HepG2 (cell line): Measurements from ENCODE around the gene C17orf58. TPM values are rescaled to one million over a fixed set of nuclear protein-coding genes. Genes with fewer than 3 reads are reported as not detected.

Experiments used
- ATAC-seq: fragments of 200-7000 bp; cut with Tn5 transposase; 3 replicates; pipeline ENCODE4 v1.9.1; 2020; ENCODE audit warnings: mild to moderate bottlenecking, moderate library complexity
- BruUV-seq: library from RNA; stranded (reverse); fragments of 400-500 nt; replicated peaks from 2 replicates; lab custom pipeline; 2021; lab: Mats Ljungman, UMichigan
- CTCF ChIA-PET: fragments of 300-600 bp; formaldehyde crosslinking; extraction: SDS; loops from one replicate; lab custom pipeline; 2021; ENCODE audit warnings: low total read pairs, inconsistent platforms, low intra/inter-chr PET ratio; lab: Yijun Ruan, JAX
- POLR2A ChIA-PET: fragments of 350-600 bp; sonication (Branson Sonifier 250); formaldehyde crosslinking; loops from one replicate; lab custom pipeline; 2020; ENCODE audit warnings: antibody characterized with exemption, inconsistent platforms; lab: Yijun Ruan, JAX
- DNase-seq: peaks from one replicate; pipeline ENCODE4 v3.0.0-alpha.2; 2015; ENCODE audit warnings: low spot score
- FAIRE-seq: peaks from 3 replicates; lab custom pipeline; 2011; peaks lifted over from hg19 to GRCh38; lab: Jason Lieb, UNC
- H2AFZ ChIP-seq: one replicate; pipeline ENCODE4 v1.6.1; 2011; ENCODE audit warnings: low read length, inconsistent platforms
- H3K27ac ChIP-seq: fragments of 300-600 bp; 3 replicates; pipeline ENCODE4 v1.8.0; 2011; ENCODE audit warnings: mixed run types, mild to moderate bottlenecking, mixed read lengths, low read length, inconsistent platforms; ENCODE audit not compliant: insufficient read depth; ENCODE audit errors: extremely low read length
- H3K27me3 ChIP-seq, 2 experiments: fragments of 200-600 bp in 1 of 2; 2 replicates in 1 of 2; 3 replicates in 1 of 2; pipeline versions ENCODE4 v1.6.0 to v1.8.0; 2011; ENCODE audit warnings: low read length in 2 of 2, mild to moderate bottlenecking in 2 of 2, moderate library complexity in 2 of 2, inconsistent platforms in 1 of 2; ENCODE audit not compliant: insufficient read depth in 2 of 2, control insufficient read depth in 1 of 2
- H3K36me3 ChIP-seq, 2 experiments: fragments of 200-600 bp in 1 of 2; replicated peaks in 1 of 2; 2 replicates in 1 of 2; 3 replicates in 1 of 2; pipeline versions ENCODE4 v1.5.1 to v1.8.0; 2011; ENCODE audit warnings: low read length in 2 of 2, inconsistent platforms in 1 of 2; ENCODE audit not compliant: insufficient read depth in 2 of 2, control insufficient read depth in 1 of 2
- H3K4me1 ChIP-seq: 2 replicates; pipeline ENCODE4 v1.5.1; 2012; ENCODE audit warnings: low read length, inconsistent platforms; ENCODE audit not compliant: insufficient read depth
- H3K4me2 ChIP-seq: 2 replicates; pipeline ENCODE4 v1.6.0; 2011; ENCODE audit warnings: low read depth, low read length, inconsistent platforms
- H3K4me3 ChIP-seq, 3 experiments: fragments of 200-600 bp in 1 of 3; sonication (generic), shearing (Covaris generic) in 1 of 3; replicated peaks in 1 of 3; 2 replicates each; pipeline ENCODE4 v1.5.1; 2011 to 2016; ENCODE audit warnings: low read length in 3 of 3, inconsistent platforms in 2 of 3, low read depth in 2 of 3, mild to moderate bottlenecking in 2 of 3, control low read depth in 1 of 3, mixed read lengths in 1 of 3; ENCODE audit not compliant: insufficient read depth in 1 of 3
- H3K79me2 ChIP-seq: one replicate; pipeline ENCODE4 v1.6.1; 2011; ENCODE audit warnings: low read length, inconsistent platforms; ENCODE audit not compliant: insufficient read depth
- H3K9ac ChIP-seq: 2 replicates; pipeline ENCODE4 v1.6.0; 2011; ENCODE audit warnings: mild to moderate bottlenecking, low read depth, low read length, inconsistent platforms; ENCODE audit not compliant: insufficient read depth
- H3K9me3 ChIP-seq: 2 replicates; pipeline ENCODE4 v1.5.1; 2012; ENCODE audit warnings: mild to moderate bottlenecking, low read length
- H4K20me1 ChIP-seq: 2 replicates; pipeline ENCODE4 v1.6.0; 2011; ENCODE audit warnings: inconsistent platforms, mild to moderate bottlenecking, low read length, moderate library complexity; ENCODE audit not compliant: insufficient read depth
- ARID2 ChIP-seq: sonication (generic); formaldehyde crosslinking; IDR thresholded peaks from 2 replicates; pipeline ENCODE4 v1.8.1; 2022; ENCODE audit warnings: mild to moderate bottlenecking, missing genetic modification reagents, borderline replicate concordance
- BHLHE40 ChIP-seq: IDR thresholded peaks from 2 replicates; pipeline ENCODE4 v1.6.1; 2011; ENCODE audit warnings: low read length, improper control_type of control experiment
- HIVEP1 ChIP-seq: sonication (generic); formaldehyde crosslinking; IDR thresholded peaks from 2 replicates; pipeline ENCODE4 v1.4.0; 2020; ENCODE audit warnings: mild to moderate bottlenecking, missing genetic modification reagents
- JARID2 ChIP-seq: sonication (generic); formaldehyde crosslinking; IDR thresholded peaks from 2 replicates; pipeline ENCODE4 v1.8.1; 2023; ENCODE audit warnings: missing genetic modification reagents, inconsistent platforms; ENCODE audit not compliant: insufficient replicate concordance
- KDM4B ChIP-seq: sonication (generic); formaldehyde crosslinking; IDR thresholded peaks from 2 replicates; pipeline ENCODE4 v1.4.0; 2020; ENCODE audit warnings: missing genetic modification reagents
- KLF15 ChIP-seq: sonication (generic); formaldehyde crosslinking; IDR thresholded peaks from 2 replicates; pipeline ENCODE4 v1.8.1; 2023; ENCODE audit warnings: borderline replicate concordance, mild to moderate bottlenecking, inconsistent platforms, missing genetic modification reagents, mixed read lengths
- NFKBIZ ChIP-seq: IDR thresholded peaks from 2 replicates; pipeline ENCODE4 v1.6.1; 2018; ENCODE audit warnings: missing genetic modification reagents, missing compliant biosample characterization
- ZNF33B ChIP-seq: sonication (generic); formaldehyde crosslinking; IDR thresholded peaks from 2 replicates; pipeline ENCODE4 v1.5.1; 2020; ENCODE audit warnings: mild to moderate bottlenecking, missing genetic modification reagents
- WGBS: methylation state at CpG from one replicate; pipeline ENCODE4 v1.1.6; 2017; ENCODE audit warnings: low lambda C conversion rate; 5-methylcytosine and 5-hydroxymethylcytosine counted together
- in situ Hi-C: cut with HindIII; loops from 2 replicates; pipeline ENCODE4 v1.10.0; 2017; ENCODE audit warnings: low pct_unique_long_range_greater_than_20kb; ENCODE audit not compliant: extremely low pct_ligation_motif_present
- intact Hi-C: fragments of 100-400 bp; cut with micrococcal nuclease; formaldehyde crosslinking; loops from one replicate; pipeline ENCODE4 v1.10.0; 2022; ENCODE audit not compliant: unreplicated experiment
- polyA plus RNA-seq, 8 experiments: library from polyadenylated mRNA; depleted of rRNA in 3 of 8; stranded (reverse) in 7 of 8; unstranded in 1 of 8; fragments of >200 nt; fragmentation: Illumina TruSeq in 4 of 8; extraction: Trizol in 4 of 8; gene quantifications; 2 replicates each; pipeline versions ENCODE4 v1.2.1 to v1.2.3, GENCODE V29; 2011 to 2016; ENCODE audit warnings: low read depth in 4 of 8, missing spikeins in 1 of 8, mixed read lengths in 1 of 8; ENCODE audit not compliant: insufficient read depth in 1 of 8
- total RNA-seq, 5 experiments: library from RNA; depleted of rRNA; stranded (reverse); fragments of >200 nt; fragmentation: Illumina TruSeq; extraction: Trizol; gene quantifications; 2 replicates each; pipeline ENCODE4 v1.2.3, GENCODE V29; 2016; ENCODE audit warnings: low read depth in 1 of 5
- TF ChIP-seq, protein P1 (sequence below): sonication (generic); formaldehyde crosslinking; IDR thresholded peaks from 2 replicates; pipeline ENCODE4 v1.5.0; 2020; ENCODE audit warnings: mild to moderate bottlenecking, missing genetic modification reagents
- TF ChIP-seq, protein P2 (sequence below): sonication (generic); formaldehyde crosslinking; conservative IDR thresholded peaks from 2 replicates; pipeline ENCODE4 v1.5.0; 2020; ENCODE audit warnings: missing genetic modification reagents
- TF ChIP-seq, protein P3 (sequence below), 2 experiments: sonication (generic) in 1 of 2; formaldehyde crosslinking in 1 of 2; IDR thresholded peaks; 2 replicates each; pipeline versions ENCODE4 v1.4.0 to v1.6.1; 2016 to 2020; ENCODE audit warnings: borderline replicate concordance in 1 of 2, low read depth in 1 of 2, mild to moderate bottlenecking in 1 of 2, missing genetic modification reagents in 1 of 2

C17orf58 gene
- total and polyA plus RNA-seq, 2 of the 13 experiments (the other 11 are each of a cell fraction or from before 2014, with no cell fraction given) = 15.6 to 15.8 TPM

DNA sequence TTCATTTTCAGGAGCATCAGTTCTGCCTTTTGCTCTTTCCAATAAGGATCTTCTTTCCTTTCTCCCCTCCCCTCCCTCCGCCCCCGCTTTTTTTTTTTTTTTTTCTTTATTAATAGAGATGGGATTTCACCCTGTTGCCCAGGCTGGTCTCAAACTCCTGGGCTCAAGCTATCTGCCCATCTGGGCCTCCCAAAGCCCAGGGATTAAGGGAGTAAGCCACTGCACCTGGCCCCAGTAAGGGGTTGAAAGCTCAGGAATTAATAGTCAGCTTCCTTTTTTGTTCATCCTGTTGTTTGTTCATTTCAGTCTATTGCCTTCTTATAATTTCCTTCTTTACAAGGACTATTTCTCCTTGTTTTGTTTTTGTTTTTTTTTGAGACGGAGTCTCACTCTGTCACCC, 7.9 kb upstream of the C17orf58 start (continued):
- TF ChIP-seq, protein P1, sequence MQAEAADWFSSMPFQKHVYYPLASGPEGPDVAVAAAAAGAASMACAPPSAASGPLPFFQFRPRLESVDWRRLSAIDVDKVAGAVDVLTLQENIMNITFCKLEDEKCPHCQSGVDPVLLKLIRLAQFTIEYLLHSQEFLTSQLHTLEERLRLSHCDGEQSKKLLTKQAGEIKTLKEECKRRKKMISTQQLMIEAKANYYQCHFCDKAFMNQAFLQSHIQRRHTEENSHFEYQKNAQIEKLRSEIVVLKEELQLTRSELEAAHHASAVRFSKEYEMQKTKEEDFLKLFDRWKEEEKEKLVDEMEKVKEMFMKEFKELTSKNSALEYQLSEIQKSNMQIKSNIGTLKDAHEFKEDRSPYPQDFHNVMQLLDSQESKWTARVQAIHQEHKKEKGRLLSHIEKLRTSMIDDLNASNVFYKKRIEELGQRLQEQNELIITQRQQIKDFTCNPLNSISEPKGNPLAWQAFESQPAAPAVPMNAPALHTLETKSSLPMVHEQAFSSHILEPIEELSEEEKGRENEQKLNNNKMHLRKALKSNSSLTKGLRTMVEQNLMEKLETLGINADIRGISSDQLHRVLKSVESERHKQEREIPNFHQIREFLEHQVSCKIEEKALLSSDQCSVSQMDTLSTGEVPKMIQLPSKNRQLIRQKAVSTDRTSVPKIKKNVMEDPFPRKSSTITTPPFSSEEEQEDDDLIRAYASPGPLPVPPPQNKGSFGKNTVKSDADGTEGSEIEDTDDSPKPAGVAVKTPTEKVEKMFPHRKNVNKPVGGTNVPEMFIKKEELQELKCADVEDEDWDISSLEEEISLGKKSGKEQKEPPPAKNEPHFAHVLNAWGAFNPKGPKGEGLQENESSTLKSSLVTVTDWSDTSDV = no peak
- TF ChIP-seq ARID2 (CRISPR knock-in tag) (no peak), HIVEP1 (CRISPR knock-in tag) (no peak), KDM4B (CRISPR knock-in tag) (no peak), ZNF33B (CRISPR knock-in tag) (no peak)
- TF ChIP-seq, protein P2, sequence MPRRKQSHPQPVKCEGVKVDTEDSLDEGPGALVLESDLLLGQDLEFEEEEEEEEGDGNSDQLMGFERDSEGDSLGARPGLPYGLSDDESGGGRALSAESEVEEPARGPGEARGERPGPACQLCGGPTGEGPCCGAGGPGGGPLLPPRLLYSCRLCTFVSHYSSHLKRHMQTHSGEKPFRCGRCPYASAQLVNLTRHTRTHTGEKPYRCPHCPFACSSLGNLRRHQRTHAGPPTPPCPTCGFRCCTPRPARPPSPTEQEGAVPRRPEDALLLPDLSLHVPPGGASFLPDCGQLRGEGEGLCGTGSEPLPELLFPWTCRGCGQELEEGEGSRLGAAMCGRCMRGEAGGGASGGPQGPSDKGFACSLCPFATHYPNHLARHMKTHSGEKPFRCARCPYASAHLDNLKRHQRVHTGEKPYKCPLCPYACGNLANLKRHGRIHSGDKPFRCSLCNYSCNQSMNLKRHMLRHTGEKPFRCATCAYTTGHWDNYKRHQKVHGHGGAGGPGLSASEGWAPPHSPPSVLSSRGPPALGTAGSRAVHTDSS = no peak

DNA sequence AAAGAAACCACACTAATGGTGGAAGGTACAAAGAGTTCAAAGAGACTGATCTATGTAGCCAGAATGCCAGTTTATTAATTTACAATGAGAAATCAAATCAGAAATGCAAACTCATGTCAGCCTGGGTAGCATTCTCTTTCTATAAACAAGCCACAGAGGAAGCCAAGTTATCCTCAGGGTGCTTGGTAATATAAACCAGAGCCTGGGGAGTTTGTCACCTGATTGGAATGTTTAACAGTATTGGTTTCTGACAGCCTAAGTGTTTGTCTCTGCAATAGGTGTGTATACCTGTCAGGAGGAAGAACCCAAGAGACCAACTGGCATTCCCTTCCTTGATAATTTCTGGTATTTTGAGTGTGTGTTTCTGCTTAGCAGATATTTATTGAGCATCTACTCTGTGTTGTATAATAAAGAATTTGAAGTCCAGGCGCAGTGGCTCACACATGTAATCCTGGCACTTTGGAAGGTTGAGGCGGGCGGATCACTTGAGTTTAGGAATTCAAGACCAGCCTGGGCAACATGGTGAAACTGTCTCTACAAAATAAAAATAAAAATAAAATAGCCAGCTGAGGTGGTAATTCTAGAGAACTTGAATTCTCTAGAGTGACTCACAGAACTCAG, 3.1 kb upstream of the C17orf58 start:
- H3K9me3 ChIP-seq = no peaks in the 10 kb centered on the region
- H3K4me3 ChIP-seq = no peak overlapping the region
- peaks cover 0 to 7% of the 10 kb centered on the region in 2 experiments; a peak in 1 of 5 replicates for H3K27me3 ChIP-seq
- 85% methylated on average over 3 of the region's 3 CpGs for WGBS
- no peak overlapping the region for H3K9ac ChIP-seq
- no peak overlapping the region for H3K4me2 ChIP-seq
- H3K36me3 ChIP-seq = no peaks in the 10 kb centered on the region
- CTCF ChIA-PET = no interaction called here
- no TSS peak for BruUV-seq
- no peaks in the 10 kb centered on the region for H3K79me2 ChIP-seq
- in situ Hi-C loops = no loop called here
- DNase-seq (no peak), FAIRE-seq (no peak), ATAC-seq (no peak)
- POLR2A ChIA-PET = interaction anchor here (0.7 to 1.1 kb wide), 2 partner anchors 36 to 1658 kb away, joined by 3 to 4 read pairs; partner anchors contain the start of gene KPNA2
- no peak overlapping the region for H2AFZ ChIP-seq
- H3K4me1 ChIP-seq = peaks cover 25% of the 10 kb centered on the region
- TF ChIP-seq KLF15 (no peak), JARID2 (CRISPR knock-in tag) (no peak), NFKBIZ (CRISPR knock-in tag) (no peak), BHLHE40 (no peak)
- TF ChIP-seq, protein P3, sequence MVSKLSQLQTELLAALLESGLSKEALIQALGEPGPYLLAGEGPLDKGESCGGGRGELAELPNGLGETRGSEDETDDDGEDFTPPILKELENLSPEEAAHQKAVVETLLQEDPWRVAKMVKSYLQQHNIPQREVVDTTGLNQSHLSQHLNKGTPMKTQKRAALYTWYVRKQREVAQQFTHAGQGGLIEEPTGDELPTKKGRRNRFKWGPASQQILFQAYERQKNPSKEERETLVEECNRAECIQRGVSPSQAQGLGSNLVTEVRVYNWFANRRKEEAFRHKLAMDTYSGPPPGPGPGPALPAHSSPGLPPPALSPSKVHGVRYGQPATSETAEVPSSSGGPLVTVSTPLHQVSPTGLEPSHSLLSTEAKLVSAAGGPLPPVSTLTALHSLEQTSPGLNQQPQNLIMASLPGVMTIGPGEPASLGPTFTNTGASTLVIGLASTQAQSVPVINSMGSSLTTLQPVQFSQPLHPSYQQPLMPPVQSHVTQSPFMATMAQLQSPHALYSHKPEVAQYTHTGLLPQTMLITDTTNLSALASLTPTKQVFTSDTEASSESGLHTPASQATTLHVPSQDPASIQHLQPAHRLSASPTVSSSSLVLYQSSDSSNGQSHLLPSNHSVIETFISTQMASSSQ (IDR thresholded peaks at IDR 0.05; ENCODE audit: low read depth) = no peak
- TF ChIP-seq, protein P3 (CRISPR knock-in tag; IDR thresholded peaks at IDR 0.05; ENCODE audit: borderline replicate concordance) = no peak
- H3K27ac ChIP-seq = no peak overlapping the region
- H4K20me1 ChIP-seq = no peaks in the 10 kb centered on the region
- intact Hi-C loops = no loop called here
